HG03159 (cell line): ENCODE measurements around the gene DOHH.
"Not testable (repeated sequence)": the region's sequence is repeated elsewhere in the genome, so short reads cannot be mapped to it uniquely, and the experiment has no call there.

Experiments used
- ATAC-seq: cut with Tn5 transposase; IDR thresholded peaks from one replicate; pipeline ENCODE4 v1.9.1; 2021; ENCODE audit warnings: mild to moderate bottlenecking, moderate library complexity; ENCODE audit not compliant: unreplicated experiment

DOHH gene

DNA sequence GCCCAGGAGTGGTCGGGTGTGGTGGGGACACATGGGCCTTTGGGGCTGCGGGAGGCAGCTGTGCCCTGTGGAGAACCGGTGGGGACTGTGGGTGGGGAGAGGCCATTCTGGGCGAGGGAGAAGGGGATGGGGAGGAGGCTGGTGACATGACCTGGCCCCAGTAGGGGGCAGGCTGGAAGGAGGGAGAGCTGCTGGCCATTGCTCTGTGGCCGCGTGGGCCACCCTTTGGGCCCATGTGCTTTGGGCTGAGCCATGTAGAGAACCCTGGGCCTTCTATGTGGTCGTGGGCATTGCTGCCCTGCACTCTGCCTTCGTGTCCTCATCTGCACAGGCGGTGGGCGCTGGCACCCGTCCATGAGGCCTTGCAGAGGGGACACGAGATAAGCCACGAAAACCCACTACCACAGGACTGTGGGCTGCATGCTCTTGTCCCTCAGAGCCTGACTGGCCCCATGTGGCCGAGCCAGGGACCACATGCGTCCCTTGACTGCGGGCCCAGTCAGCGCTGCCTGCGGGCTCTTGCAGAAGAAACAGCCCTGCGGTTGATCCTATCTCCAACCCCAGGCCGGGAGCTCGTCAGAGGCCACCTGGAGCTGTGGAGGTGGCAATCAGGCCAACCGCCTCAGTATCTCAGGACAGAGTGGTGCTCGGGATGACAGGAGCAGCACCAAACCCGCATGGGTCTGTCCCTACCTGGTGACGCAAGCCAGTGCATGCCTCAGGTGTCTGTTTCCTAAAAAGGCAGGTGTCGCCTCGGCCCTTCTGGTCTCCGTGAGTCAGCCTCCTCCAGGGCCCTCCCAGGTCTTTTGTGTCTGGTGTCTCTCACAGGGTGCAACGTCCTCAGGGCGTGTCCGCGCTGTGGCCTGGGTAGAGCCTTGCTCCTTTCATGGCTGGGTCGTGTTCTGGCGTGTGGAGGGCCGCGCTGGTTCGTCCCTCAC is 20.0 kb upstream of the DOHH start:
- no peak for ATAC-seq

DNA sequence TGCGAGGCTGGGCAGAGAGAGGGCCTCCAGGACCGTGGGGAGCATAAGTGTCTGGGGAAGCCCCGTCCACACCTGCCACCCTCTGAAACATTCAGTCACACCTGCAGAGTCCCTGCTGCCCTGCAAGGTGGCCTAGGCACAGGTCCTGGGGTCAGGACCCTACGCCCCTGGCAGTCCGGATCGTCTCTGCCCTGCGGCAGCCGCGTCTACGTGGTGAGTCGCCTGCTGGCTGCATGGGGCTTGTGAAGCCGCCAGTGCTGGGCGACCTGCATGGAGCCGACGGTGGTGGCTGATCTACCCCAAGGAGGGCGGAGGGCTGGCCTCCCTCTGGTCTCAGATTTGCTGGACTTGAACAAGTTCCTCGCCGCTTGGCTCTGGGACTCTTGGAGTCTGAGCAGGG is 18.7 kb upstream of the DOHH start:
- no peak for ATAC-seq

DNA sequence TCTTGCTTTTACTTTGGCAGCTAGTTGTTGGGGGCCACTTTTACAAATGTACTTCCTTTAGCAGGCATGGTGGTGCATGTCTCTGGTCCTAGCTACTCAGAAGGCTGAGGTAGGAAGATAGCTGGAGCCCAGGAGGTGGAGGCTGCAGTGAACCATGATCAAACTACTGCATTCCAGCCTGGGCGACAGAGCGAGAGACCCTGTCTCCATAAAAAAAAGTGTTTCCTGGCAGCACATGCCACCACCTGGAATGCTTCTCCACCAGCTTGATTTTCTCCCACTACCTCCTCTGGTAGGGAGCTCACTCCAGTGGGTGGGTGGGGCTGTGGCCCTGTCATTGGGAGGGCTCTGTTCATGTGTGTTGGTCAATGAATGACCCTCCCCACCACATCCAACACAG is 18.2 kb upstream of the DOHH start:
- no peak for ATAC-seq

DNA sequence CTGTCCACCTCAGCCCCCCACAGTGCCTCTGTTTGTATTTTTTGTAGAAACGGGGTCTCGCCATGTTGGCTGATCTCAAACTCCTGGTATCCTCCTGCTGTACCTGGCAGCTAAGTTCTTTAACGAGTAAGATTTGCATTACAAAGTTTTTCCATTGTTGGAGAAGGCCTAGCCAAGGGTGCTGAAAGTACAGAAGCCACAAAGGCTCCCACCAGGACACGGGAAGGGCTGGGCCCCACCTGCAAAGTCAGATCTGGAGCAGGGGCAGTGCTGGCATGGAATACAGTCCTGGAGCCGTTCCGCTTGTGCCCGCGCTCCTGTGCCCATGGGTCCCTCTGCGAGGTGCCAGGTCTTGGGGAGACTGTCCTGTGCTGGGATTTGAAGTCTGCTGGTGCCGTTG is 17.8 kb upstream of the DOHH start:
- no peak for ATAC-seq

DNA sequence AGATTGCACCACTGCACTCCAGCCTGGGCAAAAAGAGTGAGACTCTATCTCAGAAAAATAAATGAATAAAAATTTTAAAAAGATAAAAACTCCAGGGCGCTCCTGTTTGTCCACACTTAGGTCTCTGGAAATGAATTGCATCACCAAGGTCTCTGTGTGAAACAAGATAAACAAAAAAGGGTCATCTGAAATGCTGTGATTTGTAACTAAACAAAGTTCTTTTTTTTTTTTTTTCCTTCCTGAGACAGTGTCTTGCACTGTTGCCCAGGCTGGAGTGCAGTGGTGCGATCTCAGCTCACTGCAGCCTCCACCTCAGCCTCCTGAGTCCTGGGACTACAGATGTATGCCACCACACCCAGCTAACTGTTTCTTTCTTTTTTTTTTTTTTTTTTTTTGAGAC is 17.2 kb upstream of the DOHH start:
- no peak for ATAC-seq

DNA sequence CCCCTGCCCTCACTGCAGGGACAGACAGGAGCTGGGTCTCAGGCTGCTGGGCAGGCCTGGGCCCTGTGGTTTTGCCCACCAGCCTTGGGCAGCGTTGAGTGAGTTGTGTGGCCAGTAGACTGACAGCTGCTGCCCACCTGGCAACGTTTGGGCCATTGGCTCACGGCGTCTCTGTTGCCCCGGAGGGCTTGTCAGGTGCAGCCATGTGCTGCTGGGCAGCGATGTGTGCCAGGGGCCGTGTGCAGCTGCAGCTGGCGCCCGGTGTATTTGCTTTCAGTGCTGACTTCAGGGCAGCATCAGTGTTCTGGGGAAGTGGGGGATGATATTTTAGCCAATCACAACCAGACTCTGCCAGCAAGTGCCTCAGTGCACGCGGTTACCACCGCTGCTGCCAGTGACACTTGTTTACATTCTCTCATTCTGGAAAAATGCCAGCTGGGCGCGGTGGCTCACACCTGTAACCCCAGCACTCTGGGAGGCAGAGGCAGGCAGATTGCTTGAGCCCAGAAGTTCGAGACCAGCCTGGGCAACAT is 16.3 kb upstream of the DOHH start:
- no peak for ATAC-seq

DNA sequence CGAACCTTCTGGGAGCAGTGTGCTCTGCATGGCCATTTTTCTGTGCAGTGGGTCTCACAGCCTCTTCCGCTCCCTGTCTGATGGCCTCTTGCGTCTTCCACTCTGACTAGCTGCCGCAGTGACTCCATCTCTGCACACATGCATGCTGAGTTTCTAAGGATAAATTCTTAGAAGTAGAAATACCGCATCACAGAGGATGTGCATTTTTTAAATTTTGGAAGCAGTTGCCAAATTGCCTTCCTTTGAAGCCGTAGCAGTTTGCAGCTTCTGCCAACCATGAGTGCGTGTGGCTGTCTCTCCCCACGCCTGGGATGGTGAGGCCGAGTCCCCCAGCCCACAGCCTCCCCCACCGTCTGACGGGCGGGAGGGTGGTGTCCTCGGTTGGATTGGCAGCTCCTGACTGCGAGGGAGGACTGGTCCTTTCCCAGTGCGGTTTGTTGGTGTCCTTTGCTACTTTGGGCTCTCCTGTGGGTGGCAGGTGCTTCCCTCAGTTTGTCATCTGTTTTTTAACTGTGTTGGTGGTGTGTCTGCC is 15.5 kb upstream of the DOHH start:
- no peak for ATAC-seq

DNA sequence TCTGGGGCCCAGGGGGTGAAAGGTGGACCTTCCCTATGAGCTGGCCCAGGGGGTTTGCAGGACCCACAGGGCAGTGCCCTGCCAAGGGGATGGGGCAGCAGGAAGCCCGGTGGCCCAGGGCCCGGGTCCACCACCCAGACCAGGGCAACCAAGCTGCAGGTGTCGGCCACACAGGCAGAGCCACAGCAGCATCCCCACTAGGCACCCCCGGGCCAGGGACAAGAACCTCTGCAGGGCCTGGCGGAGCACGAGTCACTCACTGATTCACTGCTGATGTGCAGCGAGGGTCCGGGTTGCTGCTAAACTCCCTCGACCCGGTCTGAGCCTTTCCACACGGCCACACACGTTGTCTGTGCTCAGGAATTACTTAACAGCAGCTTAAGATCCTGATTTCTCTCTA is 14.5 kb upstream of the DOHH start:
- no peak for ATAC-seq

DNA sequence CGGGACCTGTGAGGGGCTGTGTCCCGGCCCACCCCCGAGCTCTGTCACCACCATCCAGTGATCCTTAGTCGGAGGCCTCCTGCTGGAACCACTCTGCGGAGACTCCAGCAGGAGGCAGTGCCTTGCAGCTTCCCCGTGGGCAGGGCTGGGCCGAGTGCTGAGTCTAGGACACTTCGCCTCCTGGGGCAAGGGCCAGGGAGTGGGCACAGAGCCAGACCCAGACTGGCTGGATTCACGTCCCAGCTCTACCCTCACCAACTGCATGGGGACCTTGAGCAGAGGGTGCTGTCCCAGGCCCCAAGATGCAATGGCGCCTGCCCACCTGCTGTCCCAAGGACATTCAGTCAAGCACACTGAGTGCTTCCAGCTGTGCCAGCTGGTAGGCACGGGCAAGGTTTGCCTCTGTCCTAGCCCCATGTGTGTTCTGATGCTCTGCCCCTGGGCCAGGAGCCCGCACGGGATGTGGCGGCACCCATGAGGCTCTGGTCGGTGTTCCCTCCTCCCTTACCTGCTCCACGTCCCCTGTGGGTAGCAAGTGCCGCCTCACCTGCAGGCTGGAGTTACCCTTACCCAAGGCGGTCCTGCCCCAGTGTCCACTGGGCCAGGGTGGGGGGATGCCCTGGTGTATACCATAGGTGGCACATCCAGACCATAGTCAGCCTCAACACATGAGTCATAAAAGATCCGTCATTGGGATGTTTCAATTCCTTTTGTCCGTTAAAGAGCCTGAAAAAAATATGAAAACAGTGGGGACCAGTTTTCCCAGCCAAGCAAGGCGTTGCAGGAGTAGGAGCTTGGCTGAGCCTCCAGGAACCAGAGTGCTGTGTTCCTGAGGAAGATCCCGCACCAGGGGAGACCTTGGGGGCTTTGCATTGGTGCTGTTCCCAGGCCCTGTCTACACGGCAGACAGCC is 13.0 kb upstream of the DOHH start:
- ATAC-seq, result no peak

DNA sequence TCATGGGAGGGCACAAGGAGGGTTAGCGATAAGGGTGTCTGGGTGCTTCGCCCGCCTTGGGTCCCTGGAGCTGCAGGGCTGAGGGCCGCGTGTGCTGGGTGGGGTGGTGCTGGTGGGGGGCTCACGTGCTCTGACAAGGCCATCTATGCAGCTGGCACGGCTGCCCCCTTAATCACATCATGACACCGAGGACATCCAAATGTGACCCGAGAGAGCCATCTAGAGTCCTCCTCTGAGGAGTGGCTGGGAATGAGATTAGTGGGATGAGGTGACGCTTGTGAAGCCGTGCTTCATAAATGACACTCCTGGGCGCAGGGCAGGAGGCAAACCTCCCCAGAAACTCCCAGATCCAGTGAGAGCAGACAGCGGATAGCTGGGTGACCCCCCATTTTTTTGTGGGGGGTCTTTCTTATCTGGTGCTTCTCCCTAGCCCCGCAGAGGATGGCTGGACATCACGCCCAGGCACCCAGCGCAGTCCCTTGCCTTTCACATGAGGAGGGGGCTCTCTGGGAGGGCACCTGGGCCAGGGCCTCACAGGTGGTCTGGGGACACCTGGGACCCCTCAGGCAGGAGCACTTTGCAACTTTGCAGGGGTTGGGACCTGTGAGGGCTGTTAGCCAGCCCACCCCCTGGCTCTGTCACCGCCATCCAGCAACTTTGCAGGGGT is 12.2 kb upstream of the DOHH start:
- ATAC-seq, result no peak

DNA sequence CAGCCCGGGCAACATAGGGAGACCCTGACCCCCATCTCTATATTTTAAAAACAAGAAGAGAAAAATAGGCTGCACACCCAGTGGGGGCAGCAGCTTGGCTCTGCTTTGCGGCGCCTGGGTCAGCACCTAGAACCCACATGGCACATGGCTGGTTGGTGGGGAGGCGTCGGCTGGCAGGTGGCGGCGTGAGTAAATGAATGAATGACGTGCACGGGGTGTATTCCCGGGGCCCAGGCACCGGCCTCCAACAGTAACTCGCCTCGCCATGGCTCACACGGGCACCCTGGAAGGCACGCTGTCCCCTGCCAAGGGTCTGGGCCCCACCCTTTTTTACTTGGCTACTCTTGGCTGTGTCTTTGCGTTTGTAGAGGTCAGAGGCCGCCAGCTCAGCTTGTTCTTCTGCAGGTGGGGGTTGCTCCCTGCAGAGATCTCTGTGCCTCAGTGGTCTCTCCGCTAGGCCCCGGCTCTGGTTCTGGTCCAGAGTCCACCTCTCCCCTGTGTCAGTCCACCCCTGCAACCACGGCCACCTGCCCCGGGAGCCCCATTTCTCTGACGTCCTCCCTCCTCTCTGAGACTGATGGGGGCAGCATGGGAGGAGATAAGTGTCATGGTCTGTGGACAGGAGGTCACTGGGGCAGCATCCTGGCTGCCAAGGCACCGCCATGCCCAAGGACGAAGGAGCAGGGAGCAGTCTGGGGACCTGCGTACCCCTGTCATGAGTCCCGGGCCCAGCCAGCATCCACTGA is 11.2 kb upstream of the DOHH start:
- no peak for ATAC-seq

DNA sequence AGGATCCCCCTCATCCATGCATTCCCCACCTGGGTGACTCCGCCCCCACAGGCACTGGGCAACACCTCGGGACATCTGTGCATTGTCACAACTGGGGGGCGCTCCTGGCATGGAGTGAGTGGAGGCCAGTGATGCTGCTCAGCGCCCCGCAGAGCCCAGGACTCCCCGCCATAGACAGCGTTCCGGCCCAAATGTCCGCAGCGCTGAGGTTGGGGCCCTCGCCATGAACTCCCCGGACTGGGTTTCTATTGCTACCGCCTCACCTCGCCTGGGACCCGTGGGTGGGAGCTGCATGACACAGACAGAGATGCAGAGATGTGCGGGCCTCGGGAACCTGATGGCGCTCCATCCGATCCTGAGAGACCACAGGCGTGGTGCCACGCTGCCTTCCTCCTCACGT is 10.3 kb upstream of the DOHH start:
- ATAC-seq, result no peak

DNA sequence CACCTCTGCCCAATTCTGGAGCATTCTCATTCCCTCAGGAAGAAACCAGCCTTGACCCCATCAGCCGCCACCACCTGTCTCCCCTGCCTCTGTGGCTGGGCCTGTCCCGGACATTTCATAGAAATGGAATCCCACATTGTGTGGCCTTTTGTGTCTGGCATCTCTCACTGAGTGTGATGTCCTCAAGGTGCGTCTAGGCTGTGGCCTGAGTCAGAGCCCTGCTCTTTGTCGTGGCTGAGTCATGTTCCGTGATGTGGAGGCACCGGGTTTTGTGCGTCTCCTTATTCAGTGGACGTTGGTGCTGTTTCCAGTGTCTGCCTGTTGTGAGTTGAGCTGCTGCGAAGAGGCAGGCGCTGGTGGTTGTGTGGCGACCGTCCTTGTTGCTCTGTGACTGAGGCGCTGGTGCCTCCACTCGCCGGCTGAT is 9.1 kb upstream of the DOHH start:
- no peak for ATAC-seq

DNA sequence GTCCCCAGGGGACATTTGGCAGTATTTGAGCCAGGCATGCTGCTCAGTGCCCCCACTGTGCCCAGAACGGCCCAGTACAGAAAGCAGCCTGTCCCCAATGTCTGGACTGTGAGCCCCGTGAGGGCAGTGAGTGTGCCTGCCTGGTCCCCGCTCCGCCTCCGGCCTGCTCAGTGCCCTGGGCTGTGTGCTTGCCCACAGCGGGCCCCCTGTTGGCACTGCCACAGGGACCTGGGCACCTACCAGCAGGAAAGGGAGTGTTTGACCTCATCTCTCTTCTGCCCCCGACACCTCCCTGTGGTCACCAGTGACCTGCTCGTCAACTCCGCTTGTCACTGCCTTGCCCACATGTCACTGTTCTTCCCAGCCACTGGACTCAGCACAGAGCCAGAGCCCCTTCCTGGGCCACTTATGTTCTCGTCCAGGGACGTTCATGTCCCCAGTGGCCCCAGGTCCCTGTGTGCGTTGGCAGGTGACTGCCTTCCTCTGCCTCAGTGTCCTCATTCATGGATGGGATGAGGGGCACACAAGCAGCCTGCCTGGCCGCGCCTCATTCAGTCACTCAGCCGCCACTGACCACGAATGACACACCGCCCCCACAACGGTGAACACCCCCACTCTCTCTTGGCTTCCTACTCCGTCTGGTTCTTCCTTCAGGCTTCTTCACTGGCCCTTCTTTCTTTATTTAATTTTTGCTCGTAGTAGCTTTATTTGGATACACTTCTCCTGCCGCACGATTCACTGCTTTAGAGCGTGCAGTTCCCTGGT is 8.5 kb upstream of the DOHH start:
- no peak for ATAC-seq

DNA sequence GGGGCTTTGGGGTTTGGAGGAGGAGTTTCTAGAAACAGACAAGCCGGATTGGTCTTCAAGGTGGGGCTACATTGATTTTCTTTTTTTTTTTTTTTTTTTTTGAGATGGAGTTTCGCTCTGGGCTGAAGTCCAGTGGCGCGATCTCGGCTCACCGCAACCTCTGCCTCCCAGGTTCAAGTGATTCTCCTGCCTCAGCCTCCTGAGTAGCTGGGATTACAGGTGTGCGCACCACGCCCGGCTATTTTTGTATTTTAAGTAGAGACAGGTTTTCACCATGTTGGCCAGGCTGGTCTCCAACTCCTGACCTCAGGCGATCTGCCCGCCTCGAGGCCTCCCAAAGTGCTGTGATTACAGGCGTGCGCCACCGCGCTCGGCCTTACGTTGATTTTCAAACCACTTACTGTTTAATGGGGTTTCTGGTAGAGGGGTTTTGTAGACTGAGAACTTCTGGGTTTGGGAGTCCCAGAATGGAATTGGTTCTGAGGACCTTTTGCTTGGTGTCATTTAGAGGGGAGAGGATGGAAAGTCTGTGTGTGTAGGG is 7.7 kb upstream of the DOHH start:
- not testable (repeated sequence) for ATAC-seq

DNA sequence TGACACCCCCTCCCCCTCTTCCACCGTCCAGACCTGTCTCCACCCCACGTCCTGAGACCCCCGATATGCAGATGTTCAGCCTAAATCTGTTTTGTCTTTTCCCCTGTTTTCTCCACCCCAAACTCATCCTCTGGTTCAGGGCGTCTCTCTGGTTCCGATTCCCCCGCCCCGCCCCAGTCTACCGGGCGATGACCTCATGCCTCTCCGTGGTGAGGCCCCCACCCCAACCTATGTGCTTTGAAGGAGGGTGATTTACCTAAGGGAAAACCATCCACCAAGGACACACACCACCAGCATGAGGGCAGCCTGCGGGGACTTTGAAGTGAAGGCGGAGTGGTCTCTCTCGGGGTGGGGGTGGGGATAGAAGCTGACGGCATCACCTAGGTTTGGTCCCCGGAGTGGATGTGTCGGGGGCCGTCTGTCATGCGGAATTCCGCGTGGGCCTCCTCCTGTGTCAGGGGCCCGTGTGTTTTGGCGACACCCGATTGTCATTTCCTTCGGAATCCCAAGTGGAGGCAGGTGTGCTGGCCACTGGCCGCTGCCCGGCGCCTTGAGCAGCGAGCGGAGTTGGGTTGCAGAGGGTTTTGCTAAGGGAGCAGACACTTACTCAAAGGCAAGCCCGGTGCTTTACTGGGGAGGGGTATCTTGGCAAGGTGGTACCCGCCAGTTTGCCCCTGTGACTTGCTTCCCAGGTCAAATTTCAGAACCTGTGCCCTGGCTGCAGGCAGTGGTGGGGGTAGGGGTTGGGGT is 7.1 kb upstream of the DOHH start:
- ATAC-seq, result no peak

DNA sequence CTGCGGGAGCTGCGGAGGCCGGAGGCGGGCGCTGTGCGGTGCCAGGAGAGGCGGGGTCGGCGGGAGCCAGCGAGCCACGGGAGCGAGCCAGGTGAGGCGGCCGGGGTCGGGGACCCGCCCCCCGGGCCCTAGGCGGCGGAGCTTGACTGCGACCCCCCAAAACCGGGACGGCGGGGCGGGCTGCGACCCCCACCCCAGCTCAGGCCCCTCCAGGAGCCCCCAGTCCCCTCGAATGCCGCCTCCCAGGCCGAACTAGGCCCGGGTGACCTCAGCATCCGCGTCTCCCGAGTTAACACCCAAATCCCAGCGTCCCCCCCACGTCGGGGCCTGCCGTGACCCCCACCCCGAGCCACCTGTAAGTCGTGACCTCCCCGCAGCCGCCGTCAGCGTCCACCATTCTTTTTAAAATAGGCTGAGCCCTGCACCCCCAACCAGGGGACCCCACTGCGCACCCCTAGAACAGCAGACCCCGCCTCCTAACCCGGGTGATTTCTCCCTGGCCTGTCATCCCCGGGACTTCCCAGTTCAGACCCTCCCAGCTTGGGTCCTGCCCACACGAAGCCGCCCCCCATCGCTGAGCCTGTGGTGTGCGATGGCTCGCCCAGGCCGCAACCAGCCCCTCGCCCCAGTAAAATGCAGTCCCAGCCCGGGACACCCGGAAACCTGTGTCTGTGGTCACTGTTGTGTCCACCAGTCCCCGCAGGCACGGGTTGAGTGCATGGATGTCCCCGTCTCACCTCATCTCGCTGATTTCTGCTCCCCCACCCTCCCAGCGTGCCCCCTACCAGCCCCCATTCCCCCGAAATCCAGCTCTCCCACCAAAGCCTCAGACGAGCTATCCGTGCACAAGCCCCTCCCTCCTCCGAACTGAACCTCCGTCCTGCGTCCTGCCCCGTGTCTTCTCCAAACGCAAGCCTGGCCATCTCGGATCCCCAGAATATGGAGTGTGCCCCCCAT is 6.2 kb upstream of the DOHH start:
- no peak for ATAC-seq
